D721Med (cell line): Measurements from ENCODE around the gene MTHFS.
"Not testable (repeated sequence)": the region's sequence is repeated elsewhere in the genome, so short reads cannot be mapped to it uniquely, and the experiment has no call there.

Experiments
- DNase-seq: peaks from one replicate; pipeline ENCODE4 v3.0.0; 2011; ENCODE audit warnings: low spot score; ENCODE audit not compliant: insufficient read length
- FAIRE-seq: peaks from 2 replicates; lab custom pipeline; 2011; peaks lifted over from hg19 to GRCh38; lab: Jason Lieb, UNC
- CTCF ChIP-seq: IDR thresholded peaks from 2 replicates; pipeline ENCODE4 v1.5.1; 2012; ENCODE audit warnings: mild to moderate bottlenecking, control low read depth; ENCODE audit not compliant: insufficient read depth; ENCODE audit errors: missing control alignments

The MTHFS gene

GRCh38 chr15:79933231-79933630, 36.4 kb upstream of the MTHFS start:
- FAIRE-seq (no peak), DNase-seq (no peak)
- TF ChIP-seq CTCF = no peak

- no peak for DNase-seq
Measured at GRCh38 chr15:79932447-79932846, 35.6 kb upstream of the MTHFS start.

GRCh38 chr15:79930516-79930915, 33.7 kb upstream of the MTHFS start:
- no peak for TF ChIP-seq CTCF
- no peak for DNase-seq
- FAIRE-seq = no peak

More at GRCh38 chr15:79932447-79932846, 35.6 kb upstream of the MTHFS start:
- TF ChIP-seq CTCF = no peak
- no peak for FAIRE-seq

GRCh38 chr15:79929412-79929811, 32.6 kb upstream of the MTHFS start:
- no peak for TF ChIP-seq CTCF
- DNase-seq (no peak), FAIRE-seq (no peak)

GRCh38 chr15:79926116-79926515, 29.3 kb upstream of the MTHFS start:
- DNase-seq, FAIRE-seq: not testable (repeated sequence)

- TF ChIP-seq CTCF = no peak
- DNase-seq (no peak), FAIRE-seq (no peak)
Measured at GRCh38 chr15:79924379-79924778, 27.6 kb upstream of the MTHFS start.

GRCh38 chr15:79923515-79924169, 26.8 kb upstream of the MTHFS start:
- FAIRE-seq (no peak), DNase-seq (peak; percentile 78)
- TF ChIP-seq CTCF = no peak
